ENCODE measurements around the gene INPP4B.

Gene INPP4B

DNA sequence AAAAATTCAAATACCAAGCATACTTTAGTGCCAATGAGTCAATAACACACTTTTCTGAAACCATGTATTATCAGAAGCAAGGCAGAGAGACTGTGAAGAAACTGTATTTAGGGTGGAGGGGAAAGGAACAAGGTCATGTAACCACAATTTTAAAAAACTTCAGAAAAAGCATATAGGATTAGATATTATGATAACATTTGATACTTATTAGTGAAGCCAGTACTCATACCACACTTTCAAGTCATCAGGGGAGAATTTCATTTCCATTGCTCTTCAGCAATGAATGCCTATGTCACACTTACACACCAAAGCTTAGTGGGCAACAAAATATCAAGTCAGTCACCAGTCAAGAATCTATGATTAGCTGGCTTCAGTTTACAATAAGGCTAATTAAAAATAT, 607.5 kb downstream of the INPP4B start:
- TF ChIP-seq, protein P1, sequence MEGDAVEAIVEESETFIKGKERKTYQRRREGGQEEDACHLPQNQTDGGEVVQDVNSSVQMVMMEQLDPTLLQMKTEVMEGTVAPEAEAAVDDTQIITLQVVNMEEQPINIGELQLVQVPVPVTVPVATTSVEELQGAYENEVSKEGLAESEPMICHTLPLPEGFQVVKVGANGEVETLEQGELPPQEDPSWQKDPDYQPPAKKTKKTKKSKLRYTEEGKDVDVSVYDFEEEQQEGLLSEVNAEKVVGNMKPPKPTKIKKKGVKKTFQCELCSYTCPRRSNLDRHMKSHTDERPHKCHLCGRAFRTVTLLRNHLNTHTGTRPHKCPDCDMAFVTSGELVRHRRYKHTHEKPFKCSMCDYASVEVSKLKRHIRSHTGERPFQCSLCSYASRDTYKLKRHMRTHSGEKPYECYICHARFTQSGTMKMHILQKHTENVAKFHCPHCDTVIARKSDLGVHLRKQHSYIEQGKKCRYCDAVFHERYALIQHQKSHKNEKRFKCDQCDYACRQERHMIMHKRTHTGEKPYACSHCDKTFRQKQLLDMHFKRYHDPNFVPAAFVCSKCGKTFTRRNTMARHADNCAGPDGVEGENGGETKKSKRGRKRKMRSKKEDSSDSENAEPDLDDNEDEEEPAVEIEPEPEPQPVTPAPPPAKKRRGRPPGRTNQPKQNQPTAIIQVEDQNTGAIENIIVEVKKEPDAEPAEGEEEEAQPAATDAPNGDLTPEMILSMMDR (IDR thresholded peaks at IDR 0.05; ENCODE audit: low read depth, low read length): no peak
- TF ChIP-seq POLR2A (IDR thresholded peaks at IDR 0.05; ENCODE audit: extremely low read depth, insufficient read length) (no peak), MYC (IDR thresholded peaks at IDR 0.05; ENCODE audit: low read depth, low read length) (no peak)
- TF ChIP-seq, protein P2, sequence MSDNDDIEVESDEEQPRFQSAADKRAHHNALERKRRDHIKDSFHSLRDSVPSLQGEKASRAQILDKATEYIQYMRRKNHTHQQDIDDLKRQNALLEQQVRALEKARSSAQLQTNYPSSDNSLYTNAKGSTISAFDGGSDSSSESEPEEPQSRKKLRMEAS (IDR thresholded peaks at IDR 0.05; ENCODE audit: low read depth, low read length): no peak
- no peak overlapping the region for H3K4me3 ChIP-seq (ENCODE audit: low read depth, low read length)
- no peak for DNase-seq (ENCODE audit: low read depth)

DNA sequence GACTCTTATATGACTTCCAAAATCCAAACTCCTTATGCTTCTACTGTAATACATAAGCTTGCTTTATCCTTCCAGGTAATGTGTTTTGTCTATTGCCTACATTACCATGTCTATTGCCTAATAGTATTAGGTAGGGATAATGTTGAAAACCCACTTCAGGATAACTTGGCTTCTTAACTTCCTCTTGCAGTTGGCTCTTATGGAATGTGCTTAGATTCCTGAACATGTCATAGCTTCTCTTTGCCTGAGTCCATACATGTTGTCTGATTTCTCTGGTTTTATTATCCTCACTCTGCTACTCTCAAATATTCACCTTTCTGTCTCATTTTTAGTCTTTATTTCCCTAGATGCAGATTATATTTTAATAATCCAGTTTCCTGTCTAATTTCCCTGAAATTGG, 609.8 kb downstream of the INPP4B start:
- DNase-seq (ENCODE audit: low read depth): no peak
- H3K4me3 ChIP-seq (ENCODE audit: low read depth, low read length): no peak overlapping the region
- TF ChIP-seq, protein P1 (IDR thresholded peaks at IDR 0.05; ENCODE audit: low read depth, low read length): no peak
- TF ChIP-seq POLR2A (IDR thresholded peaks at IDR 0.05; ENCODE audit: extremely low read depth, insufficient read length): no peak

DNA sequence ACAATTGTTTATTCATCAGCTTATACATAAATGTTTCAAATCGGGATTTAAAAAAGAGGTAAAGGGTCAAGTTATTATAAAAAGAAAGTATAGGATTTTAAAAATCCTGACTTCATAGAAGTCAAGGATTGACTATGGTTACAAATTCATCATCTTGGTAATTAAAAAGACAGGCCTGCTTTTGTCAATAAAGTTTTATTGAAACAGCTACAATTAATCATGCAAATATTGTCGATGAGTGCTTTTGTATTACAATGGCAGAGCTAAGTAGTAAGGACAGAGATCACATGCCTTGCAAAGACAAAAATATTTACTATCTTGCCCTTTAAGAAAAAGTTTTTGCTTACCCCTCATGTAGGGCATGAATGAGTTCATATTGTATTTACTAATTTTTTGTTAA, 614.3 kb downstream of the INPP4B start:
- TF ChIP-seq POLR2A (IDR thresholded peaks at IDR 0.05; ENCODE audit: extremely low read depth, insufficient read length): no peak
- TF ChIP-seq, protein P2 (IDR thresholded peaks at IDR 0.05; ENCODE audit: low read depth, low read length): no peak
- TF ChIP-seq, protein P1 (IDR thresholded peaks at IDR 0.05; ENCODE audit: low read depth, low read length): no peak
- TF ChIP-seq MYC (IDR thresholded peaks at IDR 0.05; ENCODE audit: low read depth, low read length): no peak
- no peak for DNase-seq (ENCODE audit: low read depth)

DNA sequence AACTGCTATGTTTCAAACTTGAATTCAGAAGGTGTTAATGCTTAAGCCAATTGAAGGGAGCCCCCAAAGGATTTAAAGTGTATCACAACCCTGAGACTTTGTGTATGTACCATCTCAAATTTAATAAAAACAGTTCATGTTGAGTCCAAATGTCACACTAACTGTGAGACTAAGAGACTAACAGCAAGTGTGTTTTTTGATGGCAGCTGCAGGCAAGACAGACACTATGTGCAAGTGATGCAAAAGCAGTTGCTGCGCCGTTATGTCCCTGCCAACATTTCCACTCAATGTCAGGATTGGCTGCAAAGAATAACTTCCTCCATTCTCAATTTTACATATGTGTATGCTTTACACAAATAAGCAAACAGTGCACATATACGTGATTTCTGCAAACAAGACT, 615.1 kb downstream of the INPP4B start:
- H3K4me3 ChIP-seq (ENCODE audit: low read depth, low read length): no peak overlapping the region
- TF ChIP-seq POLR2A (IDR thresholded peaks at IDR 0.05; ENCODE audit: extremely low read depth, insufficient read length) (no peak), MYC (IDR thresholded peaks at IDR 0.05; ENCODE audit: low read depth, low read length) (no peak)
- TF ChIP-seq, protein P2 (IDR thresholded peaks at IDR 0.05; ENCODE audit: low read depth, low read length): no peak
- TF ChIP-seq, protein P1 (IDR thresholded peaks at IDR 0.05; ENCODE audit: low read depth, low read length): no peak
- DNase-seq (ENCODE audit: low read depth): no peak

More for the DNA sequence above, 614.3 kb downstream of the INPP4B start:
- no peak overlapping the region for H3K4me3 ChIP-seq (ENCODE audit: low read depth, low read length)

DNA sequence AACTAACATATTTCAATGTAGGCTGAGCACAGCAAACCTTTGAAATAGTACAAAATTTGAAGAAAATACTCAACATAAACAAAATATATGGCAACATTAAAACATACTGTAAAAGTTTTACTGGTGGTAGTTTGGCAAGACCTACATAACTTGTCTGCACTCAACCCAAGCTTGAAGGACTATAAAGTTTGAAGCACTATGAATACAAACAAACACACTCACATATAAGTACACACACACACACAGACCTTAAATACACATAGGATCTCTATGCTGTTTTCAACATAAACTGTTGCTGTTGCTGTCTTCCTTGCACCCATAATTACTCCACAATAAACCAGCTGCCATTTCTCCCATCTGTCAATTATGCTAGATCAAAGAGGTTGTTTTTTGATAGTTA, 620.1 kb downstream of the INPP4B start:
- TF ChIP-seq, protein P1 (IDR thresholded peaks at IDR 0.05; ENCODE audit: low read depth, low read length): no peak
- TF ChIP-seq, protein P2 (IDR thresholded peaks at IDR 0.05; ENCODE audit: low read depth, low read length): no peak
- no peak for TF ChIP-seq POLR2A (IDR thresholded peaks at IDR 0.05; ENCODE audit: extremely low read depth, insufficient read length)
- no peak for TF ChIP-seq MYC (IDR thresholded peaks at IDR 0.05; ENCODE audit: low read depth, low read length)
- H3K4me3 ChIP-seq (ENCODE audit: low read depth, low read length): no peak overlapping the region
- no peak for DNase-seq (ENCODE audit: low read depth)

DNA sequence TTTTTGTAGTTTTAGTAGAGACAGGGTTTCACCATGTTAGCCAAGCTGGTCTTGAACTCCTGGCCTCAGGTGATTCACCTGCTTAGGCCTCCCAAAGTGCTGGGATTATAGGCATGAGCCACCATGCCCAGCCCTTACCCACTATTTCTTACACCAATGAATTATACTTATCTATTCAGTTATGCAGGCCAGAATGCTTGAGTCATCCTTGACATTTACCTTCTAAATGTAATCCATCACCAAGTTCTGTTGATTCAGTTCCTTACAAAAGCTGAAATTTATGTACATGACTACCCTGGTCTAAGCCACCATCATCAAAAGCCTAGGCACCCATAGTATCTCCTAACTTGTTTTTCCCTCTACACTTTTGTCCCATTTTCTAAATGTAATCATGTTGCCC, 624.0 kb downstream of the INPP4B start:
- no peak for TF ChIP-seq POLR2A (IDR thresholded peaks at IDR 0.05; ENCODE audit: extremely low read depth, insufficient read length)
- TF ChIP-seq, protein P1 (IDR thresholded peaks at IDR 0.05; ENCODE audit: low read depth, low read length): no peak
- TF ChIP-seq MYC (IDR thresholded peaks at IDR 0.05; ENCODE audit: low read depth, low read length): no peak
- TF ChIP-seq, protein P2 (IDR thresholded peaks at IDR 0.05; ENCODE audit: low read depth, low read length): no peak
- H3K4me3 ChIP-seq (ENCODE audit: low read depth, low read length): no peak overlapping the region
- no peak for DNase-seq (ENCODE audit: low read depth)

Measured in NB4 (cell line).